ENCODE data around the gene FGF4.

FGF4 gene

GRCh38 chr11:69775163-69775755, at the start of gene FGF4:
Gene FGF4, minus strand, starts transcription at chr11:69775341. Its CDS starts 257 bp downstream, at chr11:69775084.
- no peak for DNase-seq

GRCh38 chr11:69823641-69824265, 48.6 kb upstream of the FGF4 start:
- DNase-seq: no peak

- no peak for DNase-seq
Measured at GRCh38 chr11:69822676-69823494, 47.7 kb upstream of the FGF4 start.

GRCh38 chr11:69821511-69822040, 46.4 kb upstream of the FGF4 start:
- DNase-seq: no peak

GRCh38 chr11:69820441-69820840, 45.3 kb upstream of the FGF4 start:
- DNase-seq: no peak

- no peak for DNase-seq
Measured at GRCh38 chr11:69819541-69820070, 44.5 kb upstream of the FGF4 start.

- DNase-seq: no peak
Measured at GRCh38 chr11:69818603-69819441, 43.7 kb upstream of the FGF4 start, which contains the start of gene FGF3. Gene FGF3, minus strand, starts transcription at chr11:69819416. Its CDS starts 483 bp downstream, at chr11:69818933.

GRCh38 chr11:69818231-69818602, 43.1 kb upstream of the FGF4 start:
- no peak for DNase-seq

GRCh38 chr11:69817265-69818230, 42.4 kb upstream of the FGF4 start:
- DNase-seq: no peak

GRCh38 chr11:69816671-69817070, 41.5 kb upstream of the FGF4 start:
- no peak for DNase-seq

- DNase-seq: no peak
Measured at GRCh38 chr11:69815973-69816372, 40.8 kb upstream of the FGF4 start.

- no peak for DNase-seq
Measured at GRCh38 chr11:69814902-69815301, 39.8 kb upstream of the FGF4 start.

GRCh38 chr11:69814411-69814810, 39.3 kb upstream of the FGF4 start:
- DNase-seq: no peak

- no peak for DNase-seq
Measured at GRCh38 chr11:69813839-69814238, 38.7 kb upstream of the FGF4 start.

GRCh38 chr11:69812946-69813345, 37.8 kb upstream of the FGF4 start:
- no peak for DNase-seq

- no peak for DNase-seq
Measured at GRCh38 chr11:69812256-69812655, 37.1 kb upstream of the FGF4 start.

- DNase-seq: no peak
Measured at GRCh38 chr11:69811431-69811830, 36.3 kb upstream of the FGF4 start.

GRCh38 chr11:69810289-69811118, 35.4 kb upstream of the FGF4 start:
- DNase-seq: no peak

GRCh38 chr11:69808667-69809086, 33.5 kb upstream of the FGF4 start:
- no peak for DNase-seq

GRCh38 chr11:69807106-69807815, 32.1 kb upstream of the FGF4 start:
- no peak for DNase-seq

Measured in GDM1 (cell line).